ENCODE data around the gene PDZRN3. TPM values are rescaled to one million over a fixed set of nuclear protein-coding genes. Genes with fewer than 3 reads are reported as not detected.

Gene PDZRN3
- total and polyA plus RNA-seq, 2 of the 13 experiments (the other 11 are each of a cell fraction or from before 2014, with no cell fraction given) = not detected

- TF ChIP-seq, protein P1, sequence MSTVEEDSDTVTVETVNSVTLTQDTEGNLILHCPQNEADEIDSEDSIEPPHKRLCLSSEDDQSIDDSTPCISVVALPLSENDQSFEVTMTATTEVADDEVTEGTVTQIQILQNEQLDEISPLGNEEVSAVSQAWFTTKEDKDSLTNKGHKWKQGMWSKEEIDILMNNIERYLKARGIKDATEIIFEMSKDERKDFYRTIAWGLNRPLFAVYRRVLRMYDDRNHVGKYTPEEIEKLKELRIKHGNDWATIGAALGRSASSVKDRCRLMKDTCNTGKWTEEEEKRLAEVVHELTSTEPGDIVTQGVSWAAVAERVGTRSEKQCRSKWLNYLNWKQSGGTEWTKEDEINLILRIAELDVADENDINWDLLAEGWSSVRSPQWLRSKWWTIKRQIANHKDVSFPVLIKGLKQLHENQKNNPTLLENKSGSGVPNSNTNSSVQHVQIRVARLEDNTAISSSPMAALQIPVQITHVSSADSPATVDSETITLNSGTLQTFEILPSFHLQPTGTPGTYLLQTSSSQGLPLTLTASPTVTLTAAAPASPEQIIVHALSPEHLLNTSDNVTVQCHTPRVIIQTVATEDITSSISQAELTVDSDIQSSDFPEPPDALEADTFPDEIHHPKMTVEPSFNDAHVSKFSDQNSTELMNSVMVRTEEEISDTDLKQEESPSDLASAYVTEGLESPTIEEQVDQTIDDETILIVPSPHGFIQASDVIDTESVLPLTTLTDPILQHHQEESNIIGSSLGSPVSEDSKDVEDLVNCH (CRISPR knock-in tag; IDR thresholded peaks at IDR 0.05) = no peak
- TF ChIP-seq, protein P2, sequence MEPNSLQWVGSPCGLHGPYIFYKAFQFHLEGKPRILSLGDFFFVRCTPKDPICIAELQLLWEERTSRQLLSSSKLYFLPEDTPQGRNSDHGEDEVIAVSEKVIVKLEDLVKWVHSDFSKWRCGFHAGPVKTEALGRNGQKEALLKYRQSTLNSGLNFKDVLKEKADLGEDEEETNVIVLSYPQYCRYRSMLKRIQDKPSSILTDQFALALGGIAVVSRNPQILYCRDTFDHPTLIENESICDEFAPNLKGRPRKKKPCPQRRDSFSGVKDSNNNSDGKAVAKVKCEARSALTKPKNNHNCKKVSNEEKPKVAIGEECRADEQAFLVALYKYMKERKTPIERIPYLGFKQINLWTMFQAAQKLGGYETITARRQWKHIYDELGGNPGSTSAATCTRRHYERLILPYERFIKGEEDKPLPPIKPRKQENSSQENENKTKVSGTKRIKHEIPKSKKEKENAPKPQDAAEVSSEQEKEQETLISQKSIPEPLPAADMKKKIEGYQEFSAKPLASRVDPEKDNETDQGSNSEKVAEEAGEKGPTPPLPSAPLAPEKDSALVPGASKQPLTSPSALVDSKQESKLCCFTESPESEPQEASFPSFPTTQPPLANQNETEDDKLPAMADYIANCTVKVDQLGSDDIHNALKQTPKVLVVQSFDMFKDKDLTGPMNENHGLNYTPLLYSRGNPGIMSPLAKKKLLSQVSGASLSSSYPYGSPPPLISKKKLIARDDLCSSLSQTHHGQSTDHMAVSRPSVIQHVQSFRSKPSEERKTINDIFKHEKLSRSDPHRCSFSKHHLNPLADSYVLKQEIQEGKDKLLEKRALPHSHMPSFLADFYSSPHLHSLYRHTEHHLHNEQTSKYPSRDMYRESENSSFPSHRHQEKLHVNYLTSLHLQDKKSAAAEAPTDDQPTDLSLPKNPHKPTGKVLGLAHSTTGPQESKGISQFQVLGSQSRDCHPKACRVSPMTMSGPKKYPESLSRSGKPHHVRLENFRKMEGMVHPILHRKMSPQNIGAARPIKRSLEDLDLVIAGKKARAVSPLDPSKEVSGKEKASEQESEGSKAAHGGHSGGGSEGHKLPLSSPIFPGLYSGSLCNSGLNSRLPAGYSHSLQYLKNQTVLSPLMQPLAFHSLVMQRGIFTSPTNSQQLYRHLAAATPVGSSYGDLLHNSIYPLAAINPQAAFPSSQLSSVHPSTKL (CRISPR knock-in tag; IDR thresholded peaks at IDR 0.05) = peak; percentile 67
- TF ChIP-seq TAF1 (CRISPR knock-in tag; IDR thresholded peaks at IDR 0.05) (no peak), ZMYM4 (CRISPR knock-in tag; IDR thresholded peaks at IDR 0.05) (peak; percentile 27; the same call in 1 of the 2 replicates), IRF9 (CRISPR knock-in tag; IDR thresholded peaks at IDR 0.05; ENCODE audit: borderline replicate concordance) (no peak), NFYC (CRISPR knock-in tag; IDR thresholded peaks at IDR 0.05) (no peak), ZMYM2 (CRISPR knock-in tag; IDR thresholded peaks at IDR 0.05) (no peak), ZNF33A (CRISPR knock-in tag; IDR thresholded peaks at IDR 0.05; ENCODE audit: borderline replicate concordance) (no peak), TEAD3 (CRISPR knock-in tag; optimal IDR thresholded peaks at IDR 0.05; ENCODE audit: borderline replicate concordance) (peak; percentile 86), CHCHD3 (CRISPR knock-in tag; IDR thresholded peaks at IDR 0.05) (no peak), BCL6 (CRISPR knock-in tag; IDR thresholded peaks at IDR 0.05) (peak; percentile 43; the same call in 1 of the 2 replicates), GATAD2A (CRISPR knock-in tag; IDR thresholded peaks at IDR 0.05) (peak; percentile 50; the same call in 1 of the 2 replicates)
- TF ChIP-seq, protein P3, sequence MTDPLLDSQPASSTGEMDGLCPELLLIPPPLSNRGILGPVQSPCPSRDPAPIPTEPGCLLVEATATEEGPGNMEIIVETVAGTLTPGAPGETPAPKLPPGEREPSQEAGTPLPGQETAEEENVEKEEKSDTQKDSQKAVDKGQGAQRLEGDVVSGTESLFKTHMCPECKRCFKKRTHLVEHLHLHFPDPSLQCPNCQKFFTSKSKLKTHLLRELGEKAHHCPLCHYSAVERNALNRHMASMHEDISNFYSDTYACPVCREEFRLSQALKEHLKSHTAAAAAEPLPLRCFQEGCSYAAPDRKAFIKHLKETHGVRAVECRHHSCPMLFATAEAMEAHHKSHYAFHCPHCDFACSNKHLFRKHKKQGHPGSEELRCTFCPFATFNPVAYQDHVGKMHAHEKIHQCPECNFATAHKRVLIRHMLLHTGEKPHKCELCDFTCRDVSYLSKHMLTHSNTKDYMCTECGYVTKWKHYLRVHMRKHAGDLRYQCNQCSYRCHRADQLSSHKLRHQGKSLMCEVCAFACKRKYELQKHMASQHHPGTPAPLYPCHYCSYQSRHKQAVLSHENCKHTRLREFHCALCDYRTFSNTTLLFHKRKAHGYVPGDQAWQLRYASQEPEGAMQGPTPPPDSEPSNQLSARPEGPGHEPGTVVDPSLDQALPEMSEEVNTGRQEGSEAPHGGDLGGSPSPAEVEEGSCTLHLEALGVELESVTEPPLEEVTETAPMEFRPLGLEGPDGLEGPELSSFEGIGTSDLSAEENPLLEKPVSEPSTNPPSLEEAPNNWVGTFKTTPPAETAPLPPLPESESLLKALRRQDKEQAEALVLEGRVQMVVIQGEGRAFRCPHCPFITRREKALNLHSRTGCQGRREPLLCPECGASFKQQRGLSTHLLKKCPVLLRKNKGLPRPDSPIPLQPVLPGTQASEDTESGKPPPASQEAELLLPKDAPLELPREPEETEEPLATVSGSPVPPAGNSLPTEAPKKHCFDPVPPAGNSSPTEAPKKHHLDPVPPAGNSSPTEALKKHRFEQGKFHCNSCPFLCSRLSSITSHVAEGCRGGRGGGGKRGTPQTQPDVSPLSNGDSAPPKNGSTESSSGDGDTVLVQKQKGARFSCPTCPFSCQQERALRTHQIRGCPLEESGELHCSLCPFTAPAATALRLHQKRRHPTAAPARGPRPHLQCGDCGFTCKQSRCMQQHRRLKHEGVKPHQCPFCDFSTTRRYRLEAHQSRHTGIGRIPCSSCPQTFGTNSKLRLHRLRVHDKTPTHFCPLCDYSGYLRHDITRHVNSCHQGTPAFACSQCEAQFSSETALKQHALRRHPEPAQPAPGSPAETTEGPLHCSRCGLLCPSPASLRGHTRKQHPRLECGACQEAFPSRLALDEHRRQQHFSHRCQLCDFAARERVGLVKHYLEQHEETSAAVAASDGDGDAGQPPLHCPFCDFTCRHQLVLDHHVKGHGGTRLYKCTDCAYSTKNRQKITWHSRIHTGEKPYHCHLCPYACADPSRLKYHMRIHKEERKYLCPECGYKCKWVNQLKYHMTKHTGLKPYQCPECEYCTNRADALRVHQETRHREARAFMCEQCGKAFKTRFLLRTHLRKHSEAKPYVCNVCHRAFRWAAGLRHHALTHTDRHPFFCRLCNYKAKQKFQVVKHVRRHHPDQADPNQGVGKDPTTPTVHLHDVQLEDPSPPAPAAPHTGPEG (CRISPR knock-in tag; IDR thresholded peaks at IDR 0.05) = no peak
Observed at GRCh38 chr3:73571238-73571794, 53.4 kb downstream of the PDZRN3 start (continued).

Measured in HepG2 (cell line).